ENCODE measurements around the gene CMIP.
"Not testable (repeated sequence)": the region's sequence is repeated elsewhere in the genome, so short reads cannot be mapped to it uniquely, and the experiment has no call there.

Gene CMIP

GRCh38 chr16:81520560-81521135, 76.0 kb downstream of the CMIP start:
- 94% methylated on average over 5 of the region's 5 CpGs for WGBS
- H3K36me3 ChIP-seq (ENCODE audit: control insufficient read depth in 1 of 2, insufficient read depth in 2 of 2, low read depth in 1 of 2, low read length in 2 of 2) = peaks cover 0 to 15% of the 10 kb centered on the region in 2 experiments
- DNase-seq = no peak

GRCh38 chr16:81521141-81521626, 76.6 kb downstream of the CMIP start:
- Histone ChIP-seq H3K79me1 (replicated peaks; ENCODE audit: low read length, poor library complexity, severe bottlenecking) (peaks cover 50% of the 10 kb centered on the region), H4K8ac (ENCODE audit: low read length) (no peak overlapping the region), H3K27me3 (ENCODE audit: control insufficient read depth in 1 of 2, insufficient read depth in 1 of 2, low read length in 2 of 2) (no peaks in the 10 kb centered on the region), H3K18ac (ENCODE audit: low read depth in 1 of 2, low read length in 2 of 2) (no peak overlapping the region), H2BK5ac (ENCODE audit: low read depth, low read length, poor library complexity, severe bottlenecking) (no peak overlapping the region), H3K14ac (ENCODE audit: low read length in 2 of 2) (no peak overlapping the region), H3K9me3 (ENCODE audit: control insufficient read depth, low read length) (no peaks in the 10 kb centered on the region), H3K4me3 (ENCODE audit: insufficient read depth in 1 of 2, low read depth in 1 of 2, low read length in 2 of 2) (no peak overlapping the region), H2BK120ac (ENCODE audit: low read depth, low read length) (no peak overlapping the region), H3K9ac (ENCODE audit: low read length) (no peak overlapping the region), H3K23ac (ENCODE audit: low read length in 2 of 2) (no peak overlapping the region), H3K4me1 (ENCODE audit: control insufficient read depth, insufficient read depth, low read depth, low read length) (peaks cover 16% of the 10 kb centered on the region), H4K91ac (ENCODE audit: low read length) (peak overlapping the region; percentile 41), H3K4ac (ENCODE audit: low read depth in 1 of 2, low read length in 2 of 2) (no peak overlapping the region), H3K27ac (ENCODE audit: low read length, poor library complexity, severe bottlenecking) (no peak overlapping the region), H2AK5ac (ENCODE audit: low read length, severe bottlenecking) (no peak overlapping the region), H3K36me3 (ENCODE audit: control insufficient read depth in 1 of 2, insufficient read depth in 2 of 2, low read depth in 1 of 2, low read length in 2 of 2) (peaks cover 0 to 11% of the 10 kb centered on the region in 2 experiments), H2AFZ (ENCODE audit: low read depth, low read length) (no peak overlapping the region), H3K4me2 (ENCODE audit: low read length, poor library complexity, severe bottlenecking) (no peak overlapping the region), H2BK15ac (ENCODE audit: low read depth, poor library complexity, severe bottlenecking) (no peak overlapping the region), H2BK12ac (ENCODE audit: low read length in 2 of 2) (peak overlapping the region in 1 of 2 experiments; percentile 10)
- DNase-seq = no peak
- 92% methylated on average over 19 of the region's 19 CpGs for WGBS

More at GRCh38 chr16:81520560-81521135, 76.0 kb downstream of the CMIP start:
- H2BK120ac ChIP-seq (ENCODE audit: low read depth, low read length) = no peak overlapping the region
- H3K9ac ChIP-seq (ENCODE audit: low read length) = no peak overlapping the region
- no peak overlapping the region for H4K8ac ChIP-seq (ENCODE audit: low read length)
- H3K4me1 ChIP-seq (ENCODE audit: control insufficient read depth, insufficient read depth, low read depth, low read length) = peaks cover 16% of the 10 kb centered on the region
- H3K14ac ChIP-seq (ENCODE audit: low read length in 2 of 2) = no peak overlapping the region
- H3K18ac ChIP-seq (ENCODE audit: low read depth in 1 of 2, low read length in 2 of 2) = no peak overlapping the region
- H2BK15ac ChIP-seq (ENCODE audit: low read depth, poor library complexity, severe bottlenecking) = no peak overlapping the region
- H2BK12ac ChIP-seq (ENCODE audit: low read length in 2 of 2) = no peak overlapping the region
- no peak overlapping the region for H2AFZ ChIP-seq (ENCODE audit: low read depth, low read length)
- no peak overlapping the region for H3K4me3 ChIP-seq (ENCODE audit: insufficient read depth in 1 of 2, low read depth in 1 of 2, low read length in 2 of 2)
- no peaks in the 10 kb centered on the region for H3K27me3 ChIP-seq (ENCODE audit: control insufficient read depth in 1 of 2, insufficient read depth in 1 of 2, low read length in 2 of 2)
- H3K79me1 ChIP-seq (replicated peaks; ENCODE audit: low read length, poor library complexity, severe bottlenecking) = peaks cover 49% of the 10 kb centered on the region
- H4K91ac ChIP-seq (ENCODE audit: low read length) = no peak overlapping the region
- no peak overlapping the region for H3K4ac ChIP-seq (ENCODE audit: low read depth in 1 of 2, low read length in 2 of 2)
- H3K9me3 ChIP-seq (ENCODE audit: control insufficient read depth, low read length) = no peaks in the 10 kb centered on the region
- H2BK5ac ChIP-seq (ENCODE audit: low read depth, low read length, poor library complexity, severe bottlenecking) = no peak overlapping the region
- H2AK5ac ChIP-seq (ENCODE audit: low read length, severe bottlenecking) = no peak overlapping the region
- no peak overlapping the region for H3K23ac ChIP-seq (ENCODE audit: low read length in 2 of 2)
- H3K27ac ChIP-seq (ENCODE audit: low read length, poor library complexity, severe bottlenecking) = no peak overlapping the region
- no peak overlapping the region for H3K4me2 ChIP-seq (ENCODE audit: low read length, poor library complexity, severe bottlenecking)

- H3K27me3 ChIP-seq (ENCODE audit: control insufficient read depth in 1 of 2, insufficient read depth in 1 of 2, low read length in 2 of 2) = no peaks in the 10 kb centered on the region
Measured at GRCh38 chr16:81522108-81522701, 77.6 kb downstream of the CMIP start.

GRCh38 chr16:81522851-81523250, 78.2 kb downstream of the CMIP start:
- H2BK12ac ChIP-seq (ENCODE audit: low read length in 2 of 2); H3K4me3 ChIP-seq (ENCODE audit: insufficient read depth in 1 of 2, low read depth in 1 of 2, low read length in 2 of 2); H3K4ac ChIP-seq (ENCODE audit: low read depth in 1 of 2, low read length in 2 of 2); H2BK120ac ChIP-seq (ENCODE audit: low read depth, low read length); H4K8ac ChIP-seq (ENCODE audit: low read length); H4K91ac ChIP-seq (ENCODE audit: low read length); H3K27ac ChIP-seq (ENCODE audit: low read length, poor library complexity, severe bottlenecking); H3K14ac ChIP-seq (ENCODE audit: low read length in 2 of 2); DNase-seq; H2AFZ ChIP-seq (ENCODE audit: low read depth, low read length); H3K27me3 ChIP-seq (ENCODE audit: control insufficient read depth in 1 of 2, insufficient read depth in 1 of 2, low read length in 2 of 2); H3K18ac ChIP-seq (ENCODE audit: low read depth in 1 of 2, low read length in 2 of 2); H3K9me3 ChIP-seq (ENCODE audit: control insufficient read depth, low read length); H3K9ac ChIP-seq (ENCODE audit: low read length); H2AK5ac ChIP-seq (ENCODE audit: low read length, severe bottlenecking); H2BK5ac ChIP-seq (ENCODE audit: low read depth, low read length, poor library complexity, severe bottlenecking); H3K4me2 ChIP-seq (ENCODE audit: low read length, poor library complexity, severe bottlenecking); H2BK15ac ChIP-seq (ENCODE audit: low read depth, poor library complexity, severe bottlenecking); H3K23ac ChIP-seq (ENCODE audit: low read length in 2 of 2); H3K36me3 ChIP-seq (ENCODE audit: control insufficient read depth in 1 of 2, insufficient read depth in 2 of 2, low read depth in 1 of 2, low read length in 2 of 2): not testable (repeated sequence)
- H3K4me1 ChIP-seq (ENCODE audit: control insufficient read depth, insufficient read depth, low read depth, low read length) = peaks cover 16% of the 10 kb centered on the region
- 99% methylated on average over 7 of the region's 7 CpGs for WGBS
- peaks cover 52% of the 10 kb centered on the region for H3K79me1 ChIP-seq (replicated peaks; ENCODE audit: low read length, poor library complexity, severe bottlenecking)

More at GRCh38 chr16:81522108-81522701, 77.6 kb downstream of the CMIP start:
- H2BK5ac ChIP-seq (ENCODE audit: low read depth, low read length, poor library complexity, severe bottlenecking) = no peak overlapping the region
- H2AFZ ChIP-seq (ENCODE audit: low read depth, low read length) = no peak overlapping the region
- H3K27ac ChIP-seq (ENCODE audit: low read length, poor library complexity, severe bottlenecking) = no peak overlapping the region
- H3K23ac ChIP-seq (ENCODE audit: low read length in 2 of 2) = no peak overlapping the region
- peaks cover 0 to 7% of the 10 kb centered on the region in 2 experiments for H3K36me3 ChIP-seq (ENCODE audit: control insufficient read depth in 1 of 2, insufficient read depth in 2 of 2, low read depth in 1 of 2, low read length in 2 of 2)
- WGBS = over 99% methylated on average over 5 of the region's 8 CpGs
- no peaks in the 10 kb centered on the region for H3K9me3 ChIP-seq (ENCODE audit: control insufficient read depth, low read length)
- H4K91ac ChIP-seq (ENCODE audit: low read length) = no peak overlapping the region
- no peak for DNase-seq
- H3K14ac ChIP-seq (ENCODE audit: low read length in 2 of 2) = no peak overlapping the region
- no peak overlapping the region for H3K4ac ChIP-seq (ENCODE audit: low read depth in 1 of 2, low read length in 2 of 2)
- no peak overlapping the region for H3K9ac ChIP-seq (ENCODE audit: low read length)
- no peak overlapping the region for H3K4me2 ChIP-seq (ENCODE audit: low read length, poor library complexity, severe bottlenecking)
- H2BK120ac ChIP-seq (ENCODE audit: low read depth, low read length) = no peak overlapping the region
- no peak overlapping the region for H2BK12ac ChIP-seq (ENCODE audit: low read length in 2 of 2)
- H2AK5ac ChIP-seq (ENCODE audit: low read length, severe bottlenecking) = no peak overlapping the region
- no peak overlapping the region for H4K8ac ChIP-seq (ENCODE audit: low read length)
- H3K18ac ChIP-seq (ENCODE audit: low read depth in 1 of 2, low read length in 2 of 2) = no peak overlapping the region
- peaks cover 18% of the 10 kb centered on the region for H3K4me1 ChIP-seq (ENCODE audit: control insufficient read depth, insufficient read depth, low read depth, low read length)
- H3K4me3 ChIP-seq (ENCODE audit: insufficient read depth in 1 of 2, low read depth in 1 of 2, low read length in 2 of 2) = no peak overlapping the region
- no peak overlapping the region for H2BK15ac ChIP-seq (ENCODE audit: low read depth, poor library complexity, severe bottlenecking)
- peaks cover 50% of the 10 kb centered on the region for H3K79me1 ChIP-seq (replicated peaks; ENCODE audit: low read length, poor library complexity, severe bottlenecking)
